Left lobe of liver (tissue), 2 donors: ENCODE measurements around the gene DMAP1. TPM values are rescaled to one million over a fixed set of nuclear protein-coding genes. Genes with fewer than 3 reads are reported as not detected.

ENCODE experiments used
- ATAC-seq: fragments of 200-7000 bp; cut with Tn5 transposase; one replicate; pipeline ENCODE4 v1.9.1; 2020; ENCODE audit warnings: mild to moderate bottlenecking, moderate library complexity
- DNase-seq: peaks from one replicate; pipeline ENCODE4 v3.0.0-alpha.2; 2020; ENCODE audit warnings: low spot score
- total RNA-seq: library from RNA; stranded (reverse); gene quantifications from one replicate; pipeline ENCODE4 v1.2.1, GENCODE V29; 2021
- donor health status: DM: no; HTN: no; CAD: no; lungs with moderate emphysema.
- donor health status: DM: no; HTN: yes; CAD: no.

The DMAP1 gene
- total RNA-seq, 1 donor from 2014 or later, result 21.1 TPM

GRCh38 chr1:44251989-44252671 lies 38.9 kb downstream of the DMAP1 start:
- DNase-seq (no peak), ATAC-seq (no peak)

GRCh38 chr1:44254392-44254910 lies 41.2 kb downstream of the DMAP1 start:
- ATAC-seq, result no peak

GRCh38 chr1:44256762-44257554 lies 43.7 kb downstream of the DMAP1 start:
- DNase-seq (no peak), ATAC-seq (no peak)

More at GRCh38 chr1:44254392-44254910, 41.2 kb downstream of the DMAP1 start:
- DNase-seq, result no peak

GRCh38 chr1:44259090-44259489 lies 45.8 kb downstream of the DMAP1 start:
- DNase-seq (no peak), ATAC-seq (no peak)

- ATAC-seq (no peak), DNase-seq (no peak)
Measured at GRCh38 chr1:44260792-44261170, 47.5 kb downstream of the DMAP1 start.

- no peak for ATAC-seq
Measured at GRCh38 chr1:44261171-44261817, 48.0 kb downstream of the DMAP1 start.

GRCh38 chr1:44261962-44262361 lies 48.7 kb downstream of the DMAP1 start:
- ATAC-seq (peak; percentile 37), DNase-seq (no peak)

More at GRCh38 chr1:44261171-44261817, 48.0 kb downstream of the DMAP1 start:
- no peak for DNase-seq

GRCh38 chr1:44262414-44262813 lies 49.1 kb downstream of the DMAP1 start:
- DNase-seq (no peak), ATAC-seq (no peak)

- no peak for DNase-seq
- no peak for ATAC-seq
Measured at GRCh38 chr1:44262816-44263567, 49.7 kb downstream of the DMAP1 start.

GRCh38 chr1:44263568-44264450 lies 50.5 kb downstream of the DMAP1 start:
- DNase-seq, result no peak
- ATAC-seq, result peak; percentile 47

GRCh38 chr1:44264451-44264771 lies 51.1 kb downstream of the DMAP1 start:
- DNase-seq (no peak), ATAC-seq (no peak)

GRCh38 chr1:44265656-44266358 lies 52.5 kb downstream of the DMAP1 start:
- no peak for ATAC-seq
- DNase-seq, result no peak

- ATAC-seq, result no peak
- DNase-seq, result no peak
Measured at GRCh38 chr1:44266400-44267344, 53.4 kb downstream of the DMAP1 start.

- no peak for DNase-seq
- ATAC-seq, result peak; percentile 31
Measured at GRCh38 chr1:44267438-44267837, 54.2 kb downstream of the DMAP1 start.

- DNase-seq, result no peak
- no peak for ATAC-seq
Measured at GRCh38 chr1:44268054-44268453, 54.8 kb downstream of the DMAP1 start.
